GM12878 (cell line): ENCODE measurements around the gene THRAP3. TPM values are rescaled to one million over a fixed set of nuclear protein-coding genes. Genes with fewer than 3 reads are reported as not detected.

Experiments used
- ATAC-seq: fragments of 200-7000 bp; cut with Tn5 transposase; 3 replicates; pipeline ENCODE4 v1.9.1; 2020; ENCODE audit warnings: mild to moderate bottlenecking, moderate library complexity
- BruUV-seq: library from RNA; stranded (reverse); fragments of 400-500 nt; replicated peaks from 2 replicates; lab custom pipeline; 2021; lab: Mats Ljungman, UMichigan
- CTCF ChIA-PET: fragments of 300-600 bp; sonication (Branson Sonifier 250); formaldehyde crosslinking; extraction: SDS; loops from one replicate; lab custom pipeline; 2021; ENCODE audit warnings: inconsistent platforms; lab: Yijun Ruan, JAX
- POLR2A ChIA-PET: fragments of 350-600 bp; formaldehyde crosslinking; extraction: SDS; loops from one replicate; lab custom pipeline; 2021; ENCODE audit warnings: inconsistent platforms; lab: Charles Lee
- RAD21 ChIA-PET: fragments of 300-600 bp; sonication (Branson Sonifier 250); formaldehyde crosslinking; loops from one replicate; lab custom pipeline; 2023; ENCODE audit warnings: antibody characterized with exemption; ENCODE audit not compliant: unreplicated experiment; lab: Charles Lee
- SMC1A ChIA-PET: fragments of 300-600 bp; sonication (Branson Sonifier 250); formaldehyde crosslinking; loops from one replicate; lab custom pipeline; 2023; ENCODE audit not compliant: unreplicated experiment, uncharacterized antibody; lab: Charles Lee
- DNase-seq: peaks from one replicate; pipeline ENCODE4 v3.0.0-alpha.2; 2011; ENCODE audit warnings: low read depth, low spot score
- FAIRE-seq: peaks from 3 replicates; lab custom pipeline; 2011; peaks lifted over from hg19 to GRCh38; lab: Jason Lieb, UNC
- H2AFZ ChIP-seq: 2 replicates; pipeline ENCODE4 v1.6.0; 2011; ENCODE audit warnings: low read depth, low read length, control low read depth; ENCODE audit not compliant: control insufficient read depth
- H3K27ac ChIP-seq: 2 replicates; pipeline ENCODE4 v1.5.1; 2011; ENCODE audit warnings: control low read depth; ENCODE audit not compliant: control insufficient read depth, insufficient read depth
- H3K27me3 ChIP-seq, 2 experiments: replicated peaks in 1 of 2; 2 replicates each; pipeline versions ENCODE4 v1.6.0 to v1.6.1; 2011; ENCODE audit warnings: low read length in 1 of 2; ENCODE audit not compliant: control insufficient read depth in 2 of 2, insufficient read depth in 2 of 2
- H3K36me3 ChIP-seq, 2 experiments: 2 replicates each; pipeline ENCODE4 v1.5.1; 2011; ENCODE audit warnings: low read length in 1 of 2; ENCODE audit not compliant: control insufficient read depth in 2 of 2, insufficient read depth in 2 of 2
- H3K4me1 ChIP-seq: 2 replicates; pipeline ENCODE4 v1.6.1; 2011; ENCODE audit warnings: mild to moderate bottlenecking, low read length, moderate library complexity, mixed read lengths; ENCODE audit not compliant: control insufficient read depth, insufficient read depth
- H3K4me2 ChIP-seq: 2 replicates; pipeline ENCODE4 v1.6.0; 2011; ENCODE audit warnings: control low read depth; ENCODE audit not compliant: control insufficient read depth, insufficient read depth
- H3K4me3 ChIP-seq: fragments of 200-600 bp; sonication (generic); 2 replicates; pipeline ENCODE4 v1.5.1; 2016
- H3K79me2 ChIP-seq: 2 replicates; pipeline ENCODE4 v1.6.0; 2011; ENCODE audit warnings: low read length; ENCODE audit not compliant: control insufficient read depth, insufficient read depth
- H3K9ac ChIP-seq: 2 replicates; pipeline ENCODE4 v1.8.0; 2011; ENCODE audit warnings: low read length, control low read depth, mixed read lengths; ENCODE audit not compliant: control insufficient read depth, insufficient read depth
- H3K9me3 ChIP-seq: replicated peaks from 3 replicates; pipeline ENCODE4 v1.5.1; 2011; ENCODE audit warnings: mild to moderate bottlenecking, low read length; ENCODE audit not compliant: control insufficient read depth, insufficient read depth
- H4K20me1 ChIP-seq: 2 replicates; pipeline ENCODE4 v1.6.0; 2011; ENCODE audit not compliant: control insufficient read depth, insufficient read depth
- BMI1 ChIP-seq: fragments of 450-650 bp; IDR thresholded peaks from 2 replicates; pipeline ENCODE4 v1.6.1; 2016; ENCODE audit warnings: mild to moderate bottlenecking, moderate library complexity, borderline replicate concordance
- TAF1 ChIP-seq: IDR thresholded peaks from 2 replicates; pipeline ENCODE4 v1.6.1; 2011; ENCODE audit warnings: mild to moderate bottlenecking, low read depth, low read length, borderline replicate concordance
- WGBS: methylation state at CpG from one replicate; pipeline ENCODE4 v1.1.6; 2016; ENCODE audit warnings: low lambda C conversion rate; ENCODE audit not compliant: insufficient replicate concordance, insufficient coverage; ENCODE audit errors: missing lambda C conversion rate; 5-methylcytosine and 5-hydroxymethylcytosine counted together
- in situ Hi-C: fragments of 300-500 bp; cut with MboI; formaldehyde crosslinking; loops from 9 replicates; pipeline ENCODE4 v1.14.3; 2018; ENCODE audit warnings: mixed read lengths
- intact Hi-C: fragments of 100-400 bp; cut with micrococcal nuclease; formaldehyde crosslinking; loops from one replicate; pipeline ENCODE4 v1.14.2; 2022; ENCODE audit not compliant: unreplicated experiment
- polyA plus RNA-seq, 11 experiments: library from polyadenylated mRNA; depleted of rRNA in 4 of 11; unstranded in 6 of 11; stranded (reverse) in 5 of 11; fragments of >200 nt; fragmentation: Nextera tagmentation in 4 of 11; fragmentation: Illumina TruSeq in 1 of 11; extraction: Ambion mirVana in 4 of 11; extraction: Trizol in 1 of 11; gene quantifications; 1 replicate in 1 of 11; 2 replicates in 10 of 11; pipeline versions ENCODE4 v1.2.1 to v1.2.3, GENCODE V29; 2011 to 2016; ENCODE audit warnings: inconsistent platforms in 2 of 11, missing spikeins in 2 of 11, low read depth in 1 of 11
- total RNA-seq, 4 experiments: library from RNA; depleted of rRNA in 3 of 4; stranded (reverse); fragments of >200 nt in 3 of 4; fragmentation: Illumina TruSeq in 1 of 4; extraction: Trizol in 1 of 4; gene quantifications; 2 replicates each; pipeline versions ENCODE4 v1.2.1 to v1.2.3, GENCODE V29; 2013 to 2021
- TF ChIP-seq, protein P1 (sequence below): fragments of 450-650 bp; IDR thresholded peaks from 2 replicates; pipeline ENCODE4 v1.6.1; 2017; ENCODE audit warnings: mild to moderate bottlenecking, low read depth, inconsistent platforms; ENCODE audit not compliant: poor library complexity, severe bottlenecking
- TF ChIP-seq, protein P2 (sequence below): fragments of 450-650 bp; IDR thresholded peaks from 2 replicates; pipeline ENCODE4 v1.6.1; 2014; ENCODE audit warnings: mild to moderate bottlenecking
- TF ChIP-seq, protein P3 (sequence below): IDR thresholded peaks from 2 replicates; pipeline ENCODE4 v1.6.1; 2012; ENCODE audit warnings: low read depth, low read length, improper control_type of control experiment
- TF ChIP-seq, protein P4 (sequence below): fragments of 450-650 bp; IDR thresholded peaks from 2 replicates; pipeline ENCODE4 v1.6.1; 2017; ENCODE audit warnings: borderline replicate concordance

The THRAP3 gene
- total and polyA plus RNA-seq, 10 of the 15 experiments (the other 5 are each of a cell fraction or from before 2014, with no cell fraction given) = 76.3 to 173 (median 136) TPM

DNA sequence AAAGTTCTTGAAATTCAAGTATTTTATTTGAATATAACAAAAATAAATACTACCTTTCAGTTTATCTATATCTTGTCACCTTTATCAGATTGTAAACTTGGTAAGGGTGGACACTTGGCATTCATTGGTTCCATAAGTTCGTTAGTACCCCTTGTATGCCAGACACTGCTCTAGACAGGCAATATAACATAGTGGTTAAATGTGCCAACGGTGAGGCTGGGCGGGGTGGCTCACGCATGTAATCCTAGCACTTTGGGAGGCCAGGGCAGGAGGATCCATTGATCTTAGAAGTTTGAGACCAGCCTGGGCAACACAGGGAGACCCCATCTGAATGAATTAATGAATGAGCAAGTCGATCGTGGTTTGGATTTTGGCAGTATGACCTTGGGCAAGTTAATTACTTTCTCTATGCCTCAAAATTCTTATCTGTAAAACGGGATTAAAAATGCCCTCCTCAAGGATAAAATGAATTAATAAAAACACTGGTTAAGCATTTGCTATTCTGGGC, 55.6 kb downstream of the THRAP3 start:
- Histone ChIP-seq H3K4me2 (0 out of 2 replicates have a peak overlapping the region, but pooled peaks have one; percentile 9), H3K4me3 (no peak overlapping the region), H3K9me3 (no peaks in the 10 kb centered on the region), H3K9ac (no peak overlapping the region), H3K4me1 (no peaks in the 10 kb centered on the region)
- POLR2A ChIA-PET = interaction anchor here (0.6 kb wide), 1 partner anchor 947 kb away, joined by 3 read pairs; no protein-coding TSS in a partner anchor
- in situ Hi-C loops = loop anchor here (10.0 kb wide), 1 partner anchor 175 kb away; no protein-coding TSS in a partner anchor
- RAD21 ChIA-PET = interaction anchor here (1.3 to 1.4 kb wide), 2 partner anchors 92 to 130 kb away, joined by 4 to 5 read pairs; no protein-coding TSS in a partner anchor
- intact Hi-C loops = no loop called here
- CTCF ChIA-PET = interaction anchor here (1.0 to 3.8 kb wide), 6 partner anchors 10 to 179 kb away, joined by 3 to 18 read pairs (median 4); partner anchors contain the start of gene TRAPPC3
- SMC1A ChIA-PET = interaction anchor here (0.9 to 6.1 kb wide), 3 partner anchors 61 to 130 kb away, joined by 3 to 40 read pairs (median 3); partner anchors contain the start of gene TRAPPC3
- ATAC-seq = no peak
- no peak for FAIRE-seq
- no peak for DNase-seq
- no peak for TF ChIP-seq BMI1
- TF ChIP-seq, protein P1, sequence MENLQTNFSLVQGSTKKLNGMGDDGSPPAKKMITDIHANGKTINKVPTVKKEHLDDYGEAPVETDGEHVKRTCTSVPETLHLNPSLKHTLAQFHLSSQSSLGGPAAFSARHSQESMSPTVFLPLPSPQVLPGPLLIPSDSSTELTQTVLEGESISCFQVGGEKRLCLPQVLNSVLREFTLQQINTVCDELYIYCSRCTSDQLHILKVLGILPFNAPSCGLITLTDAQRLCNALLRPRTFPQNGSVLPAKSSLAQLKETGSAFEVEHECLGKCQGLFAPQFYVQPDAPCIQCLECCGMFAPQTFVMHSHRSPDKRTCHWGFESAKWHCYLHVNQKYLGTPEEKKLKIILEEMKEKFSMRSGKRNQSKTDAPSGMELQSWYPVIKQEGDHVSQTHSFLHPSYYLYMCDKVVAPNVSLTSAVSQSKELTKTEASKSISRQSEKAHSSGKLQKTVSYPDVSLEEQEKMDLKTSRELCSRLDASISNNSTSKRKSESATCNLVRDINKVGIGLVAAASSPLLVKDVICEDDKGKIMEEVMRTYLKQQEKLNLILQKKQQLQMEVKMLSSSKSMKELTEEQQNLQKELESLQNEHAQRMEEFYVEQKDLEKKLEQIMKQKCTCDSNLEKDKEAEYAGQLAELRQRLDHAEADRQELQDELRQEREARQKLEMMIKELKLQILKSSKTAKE = no peak
- TF ChIP-seq, protein P2, sequence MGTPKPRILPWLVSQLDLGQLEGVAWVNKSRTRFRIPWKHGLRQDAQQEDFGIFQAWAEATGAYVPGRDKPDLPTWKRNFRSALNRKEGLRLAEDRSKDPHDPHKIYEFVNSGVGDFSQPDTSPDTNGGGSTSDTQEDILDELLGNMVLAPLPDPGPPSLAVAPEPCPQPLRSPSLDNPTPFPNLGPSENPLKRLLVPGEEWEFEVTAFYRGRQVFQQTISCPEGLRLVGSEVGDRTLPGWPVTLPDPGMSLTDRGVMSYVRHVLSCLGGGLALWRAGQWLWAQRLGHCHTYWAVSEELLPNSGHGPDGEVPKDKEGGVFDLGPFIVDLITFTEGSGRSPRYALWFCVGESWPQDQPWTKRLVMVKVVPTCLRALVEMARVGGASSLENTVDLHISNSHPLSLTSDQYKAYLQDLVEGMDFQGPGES = no peak
- TF ChIP-seq, protein P3, sequence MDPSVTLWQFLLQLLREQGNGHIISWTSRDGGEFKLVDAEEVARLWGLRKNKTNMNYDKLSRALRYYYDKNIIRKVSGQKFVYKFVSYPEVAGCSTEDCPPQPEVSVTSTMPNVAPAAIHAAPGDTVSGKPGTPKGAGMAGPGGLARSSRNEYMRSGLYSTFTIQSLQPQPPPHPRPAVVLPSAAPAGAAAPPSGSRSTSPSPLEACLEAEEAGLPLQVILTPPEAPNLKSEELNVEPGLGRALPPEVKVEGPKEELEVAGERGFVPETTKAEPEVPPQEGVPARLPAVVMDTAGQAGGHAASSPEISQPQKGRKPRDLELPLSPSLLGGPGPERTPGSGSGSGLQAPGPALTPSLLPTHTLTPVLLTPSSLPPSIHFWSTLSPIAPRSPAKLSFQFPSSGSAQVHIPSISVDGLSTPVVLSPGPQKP = no peak
- TF ChIP-seq, protein P4, sequence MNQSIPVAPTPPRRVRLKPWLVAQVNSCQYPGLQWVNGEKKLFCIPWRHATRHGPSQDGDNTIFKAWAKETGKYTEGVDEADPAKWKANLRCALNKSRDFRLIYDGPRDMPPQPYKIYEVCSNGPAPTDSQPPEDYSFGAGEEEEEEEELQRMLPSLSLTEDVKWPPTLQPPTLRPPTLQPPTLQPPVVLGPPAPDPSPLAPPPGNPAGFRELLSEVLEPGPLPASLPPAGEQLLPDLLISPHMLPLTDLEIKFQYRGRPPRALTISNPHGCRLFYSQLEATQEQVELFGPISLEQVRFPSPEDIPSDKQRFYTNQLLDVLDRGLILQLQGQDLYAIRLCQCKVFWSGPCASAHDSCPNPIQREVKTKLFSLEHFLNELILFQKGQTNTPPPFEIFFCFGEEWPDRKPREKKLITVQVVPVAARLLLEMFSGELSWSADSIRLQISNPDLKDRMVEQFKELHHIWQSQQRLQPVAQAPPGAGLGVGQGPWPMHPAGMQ = no peak
- no peak for TF ChIP-seq TAF1
- TF ChIP-seq, all 136 proteins: peak for 0
- H2AFZ ChIP-seq = no peak overlapping the region
- H4K20me1 ChIP-seq = no peaks in the 10 kb centered on the region
- H3K27ac ChIP-seq = peak overlapping the region; percentile 18; the same call in 1 of the 2 replicates
- WGBS = 91% methylated on average over 7 of the region's 7 CpGs
- peaks cover 5 to 20% of the 10 kb centered on the region in 2 experiments for H3K36me3 ChIP-seq
- peaks cover 15% of the 10 kb centered on the region for H3K79me2 ChIP-seq
- no TSS peak for BruUV-seq
- H3K27me3 ChIP-seq = no peaks in the 10 kb centered on the region
